Cerebellar nuclear complex (tissue), 1 donor: Measurements from ENCODE around the gene ADRA1B.

Experiments used
- DNase-seq, 2 experiments: peaks; one replicate each; lab custom pipeline; 2025; lab: John Stamatoyannopoulos, UW

Gene ADRA1B

DNA sequence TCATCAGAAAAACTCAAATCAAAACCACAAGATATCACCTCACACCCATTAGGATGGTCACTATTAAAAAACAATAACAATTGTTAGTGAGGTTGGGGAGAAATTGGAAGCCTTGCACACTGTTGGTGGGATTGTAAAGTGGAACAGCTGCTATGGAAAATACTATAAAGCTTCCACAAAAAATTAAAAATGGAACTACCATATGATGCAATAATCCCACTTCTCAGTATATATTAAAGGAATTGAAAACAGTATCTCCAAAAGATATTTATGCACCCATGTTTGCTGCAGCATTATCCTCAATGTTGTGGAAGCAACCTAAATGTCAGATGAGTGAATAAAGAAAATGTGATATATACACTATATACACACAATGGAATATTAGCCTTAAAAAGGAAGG is 14.5 kb upstream of the ADRA1B start:
- no peak for DNase-seq

DNA sequence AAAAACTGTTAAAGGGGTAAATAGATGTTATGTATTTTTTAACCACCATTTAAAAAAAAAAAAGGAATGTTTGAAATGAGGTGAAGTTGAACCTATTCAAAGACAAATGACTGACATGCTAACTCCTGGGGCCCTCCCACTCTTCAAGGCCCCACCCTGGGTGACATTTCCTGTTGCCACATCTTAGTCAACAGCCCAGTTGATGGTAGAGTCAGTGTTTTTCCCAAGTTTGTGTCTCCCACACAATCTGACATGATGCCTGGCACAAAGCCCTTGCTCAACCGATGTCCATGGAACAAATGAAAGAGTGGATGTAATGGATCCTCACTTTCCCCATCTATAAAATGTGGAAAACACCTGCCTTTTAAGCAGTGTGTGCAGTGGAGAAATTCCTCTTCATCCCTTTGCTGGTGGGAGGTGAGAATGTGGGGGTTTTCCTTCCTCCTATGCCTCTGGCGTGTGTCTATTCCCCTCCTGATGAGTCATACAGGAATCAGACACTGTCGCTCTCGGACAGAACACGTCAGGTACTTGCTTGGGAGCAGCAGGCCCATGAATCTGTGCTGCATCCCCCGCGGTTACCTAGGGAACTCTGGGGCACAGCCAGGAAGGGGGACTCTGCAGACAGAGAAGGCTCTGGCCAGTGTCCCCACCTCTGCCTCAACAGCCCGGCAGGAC is 13.7 kb upstream of the ADRA1B start:
- no peak for DNase-seq

DNA sequence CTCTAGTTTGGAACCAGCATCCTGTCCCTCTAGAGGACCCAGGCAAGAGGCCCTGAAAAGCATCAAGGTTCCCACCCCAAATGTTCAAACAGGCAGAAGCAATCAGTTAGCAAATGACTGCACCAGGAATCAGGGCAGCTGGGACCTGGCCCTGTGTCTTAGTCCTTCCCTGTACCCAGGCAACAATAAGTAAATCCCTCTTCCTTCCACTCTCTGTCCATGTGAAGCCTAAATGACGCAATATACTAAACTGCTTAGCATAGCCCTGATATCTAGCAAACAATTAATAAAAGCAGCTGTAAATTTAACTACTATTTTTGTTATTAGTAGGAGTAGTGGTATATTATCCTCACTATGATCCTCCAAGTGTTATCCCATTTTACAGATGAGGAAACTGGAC is 13.2 kb upstream of the ADRA1B start:
- no peak for DNase-seq

DNA sequence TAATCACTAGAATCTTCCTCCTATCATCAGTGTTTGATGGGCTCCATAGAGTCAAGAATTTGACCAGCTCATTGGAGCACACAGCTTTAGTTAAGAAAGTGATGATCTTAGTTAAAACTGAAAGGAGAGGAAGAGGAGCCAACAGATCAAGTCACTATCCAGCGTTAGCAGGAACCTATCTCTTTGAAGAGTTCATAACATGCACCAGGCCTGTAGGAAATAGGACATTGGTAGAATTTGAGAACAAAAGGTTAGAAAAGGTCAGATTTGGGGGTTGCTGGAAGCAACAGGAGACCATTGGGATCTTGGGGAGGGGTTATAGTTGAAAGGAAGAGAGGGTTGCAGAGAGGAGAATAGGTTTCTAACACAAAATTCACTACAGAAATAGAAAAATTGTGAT is 11.4 kb upstream of the ADRA1B start:
- DNase-seq: no peak

DNA sequence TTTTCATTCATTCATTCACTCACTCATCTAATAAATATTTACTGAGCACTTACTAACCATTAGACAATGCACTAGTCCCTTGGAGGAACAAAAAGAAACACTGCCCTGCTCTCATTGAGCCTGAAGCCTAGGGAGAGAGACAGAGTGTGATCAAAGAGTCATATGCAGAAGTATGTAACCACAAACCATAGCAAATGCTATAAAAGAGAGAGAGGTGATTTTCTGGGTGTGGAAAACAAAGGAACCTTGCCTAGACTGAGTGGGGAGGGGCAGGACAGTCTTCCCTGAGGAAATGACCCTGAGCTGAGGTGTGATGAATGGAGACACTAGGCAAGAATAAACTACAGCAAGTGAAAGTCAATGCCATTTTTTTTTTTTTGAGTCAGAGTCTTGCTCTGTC is 10.8 kb upstream of the ADRA1B start:
- no peak for DNase-seq

DNA sequence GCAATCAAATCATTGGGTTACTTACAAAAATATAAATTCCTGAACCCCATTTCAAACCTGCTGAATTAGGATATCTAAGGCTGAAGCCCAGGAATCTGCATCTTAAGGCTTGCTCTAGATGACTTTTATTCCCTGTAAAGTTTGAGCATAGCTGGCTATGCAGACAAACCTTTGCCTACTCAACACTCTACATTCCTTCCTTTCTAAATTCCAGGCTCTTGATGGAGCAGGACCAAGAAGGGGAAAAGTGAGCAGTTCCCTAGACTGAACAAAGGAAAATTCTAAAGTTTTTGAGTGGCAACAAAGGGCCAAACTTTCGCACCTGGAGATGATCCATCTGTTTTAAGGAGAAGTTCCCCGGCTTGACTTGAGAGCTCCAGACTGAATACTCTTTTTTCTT is 9.8 kb upstream of the ADRA1B start:
- DNase-seq: no peak

DNA sequence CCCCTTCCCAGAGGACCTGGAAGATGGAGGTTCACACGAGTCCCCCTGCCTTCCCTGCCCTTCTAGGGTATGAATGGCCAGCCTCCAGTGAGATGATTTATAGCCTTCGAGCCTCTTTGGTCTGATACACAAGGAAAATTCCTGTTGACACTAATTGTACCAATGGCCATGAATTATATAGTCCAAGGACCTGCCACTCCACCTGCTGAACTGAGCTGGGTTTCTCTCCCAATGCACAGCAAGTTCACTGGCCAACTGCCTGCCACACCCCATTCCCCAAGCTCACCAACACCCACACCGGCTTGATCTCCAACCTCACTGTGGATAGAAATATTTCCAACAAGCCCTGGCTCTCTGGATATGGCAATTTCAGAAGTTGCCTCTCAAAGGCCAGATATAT is 9.3 kb upstream of the ADRA1B start:
- DNase-seq: no peak

DNA sequence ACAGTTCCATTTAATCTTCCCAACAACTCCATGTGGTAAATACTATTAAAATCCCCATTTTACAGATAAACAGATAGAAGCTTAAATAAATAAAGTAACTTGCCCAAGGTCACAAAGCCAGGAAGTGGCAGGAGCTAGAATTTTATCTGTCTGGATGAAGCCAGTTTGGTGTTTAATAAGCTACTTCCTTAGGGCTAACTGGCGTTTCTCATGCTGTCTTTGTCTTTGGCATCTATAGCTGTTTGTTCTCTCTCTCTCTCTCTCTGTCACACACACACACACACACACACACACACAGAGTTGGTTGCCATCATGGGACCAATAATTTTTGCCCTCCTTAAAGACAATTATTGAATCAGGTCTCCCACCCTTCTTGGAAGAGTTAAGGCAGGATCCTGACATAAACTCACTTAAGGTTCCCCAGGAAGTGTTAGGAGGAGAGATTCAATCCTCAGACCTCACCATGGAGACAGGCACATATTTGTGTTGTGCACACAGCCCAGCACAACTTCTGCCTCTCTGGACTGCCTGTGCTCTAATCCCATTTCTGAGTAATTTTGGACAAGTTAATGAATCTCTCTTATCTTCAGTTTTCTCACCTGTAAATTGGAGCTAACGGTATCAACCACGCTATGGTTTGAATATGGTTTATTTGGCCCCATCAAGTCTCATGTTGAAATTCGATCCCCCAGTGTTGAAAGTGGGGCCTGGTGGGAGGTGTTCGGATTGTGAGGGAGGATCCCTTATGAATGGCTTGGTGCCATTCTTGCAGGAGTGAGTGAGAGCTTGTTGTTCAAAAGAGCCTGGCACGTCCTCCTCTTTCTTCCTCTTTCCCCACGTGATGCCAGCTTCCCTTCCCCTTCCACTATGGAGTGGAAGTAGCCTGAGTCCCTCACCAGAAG is 8.3 kb upstream of the ADRA1B start:
- no peak for DNase-seq

DNA sequence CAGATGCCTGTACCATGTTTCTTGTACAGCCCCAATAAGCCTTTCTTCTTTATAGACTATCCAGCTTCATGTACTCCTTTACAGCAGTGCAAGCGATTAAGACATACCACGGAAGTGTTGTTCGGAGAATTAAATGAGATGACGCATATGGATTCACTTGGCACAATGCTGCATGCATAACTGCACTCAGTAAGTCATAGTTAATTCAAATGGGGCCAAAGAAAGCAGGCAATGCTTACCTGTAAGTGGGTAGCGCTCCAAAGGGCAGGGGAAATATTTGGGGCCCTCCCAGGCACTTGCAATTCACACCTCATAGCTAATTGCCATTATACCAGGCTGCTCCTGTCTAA is 7.7 kb upstream of the ADRA1B start:
- DNase-seq: no peak

DNA sequence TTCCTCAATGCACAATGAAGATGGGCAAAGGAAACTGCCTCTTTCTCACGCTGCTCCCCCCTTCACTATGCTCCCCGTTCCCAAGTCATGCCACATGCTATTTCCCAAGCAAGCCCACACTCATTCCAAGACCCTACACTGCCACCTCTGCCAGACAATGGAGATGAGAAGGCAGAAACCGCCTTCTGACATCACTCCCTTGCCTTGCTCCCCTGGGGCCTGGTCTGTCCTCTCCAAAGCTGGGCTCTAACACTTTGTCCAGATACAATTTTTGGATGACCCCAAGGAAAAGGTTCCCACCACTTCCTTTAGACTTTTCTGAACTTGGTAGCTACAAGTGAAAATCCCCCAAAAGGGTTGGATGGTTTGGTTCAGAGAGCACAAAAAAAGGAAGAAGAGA is 7.2 kb upstream of the ADRA1B start:
- no peak for DNase-seq

DNA sequence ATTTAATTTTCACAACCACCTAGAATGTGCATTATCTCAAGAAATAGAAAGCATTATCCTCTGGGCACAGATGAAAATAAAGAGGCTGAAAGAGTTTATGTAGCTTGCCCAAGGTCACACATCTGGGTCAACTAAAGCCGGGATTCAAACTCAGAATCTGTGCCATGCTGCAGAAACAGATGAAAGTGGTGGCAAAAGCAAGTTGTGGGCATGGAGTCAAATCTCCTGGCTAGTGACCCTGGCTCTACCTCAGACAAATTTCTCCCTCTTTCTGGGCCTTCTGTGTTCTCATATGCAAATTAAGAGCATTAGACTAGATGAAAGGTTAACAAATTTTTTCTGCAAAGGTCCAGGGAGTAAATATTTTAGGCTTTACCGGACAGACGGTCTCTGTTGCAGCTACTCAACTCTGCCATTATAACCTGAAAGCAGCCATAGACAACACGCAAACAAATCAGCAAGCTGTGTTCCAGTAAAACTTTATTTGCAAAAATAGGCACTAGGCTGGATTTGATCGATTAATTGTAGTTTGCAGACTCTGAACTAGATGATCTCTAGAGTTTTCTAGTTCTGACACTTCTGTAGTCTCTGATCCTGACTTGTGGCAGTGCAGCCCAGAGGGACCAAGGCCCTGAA is 6.0 kb upstream of the ADRA1B start:
- DNase-seq: no peak

DNA sequence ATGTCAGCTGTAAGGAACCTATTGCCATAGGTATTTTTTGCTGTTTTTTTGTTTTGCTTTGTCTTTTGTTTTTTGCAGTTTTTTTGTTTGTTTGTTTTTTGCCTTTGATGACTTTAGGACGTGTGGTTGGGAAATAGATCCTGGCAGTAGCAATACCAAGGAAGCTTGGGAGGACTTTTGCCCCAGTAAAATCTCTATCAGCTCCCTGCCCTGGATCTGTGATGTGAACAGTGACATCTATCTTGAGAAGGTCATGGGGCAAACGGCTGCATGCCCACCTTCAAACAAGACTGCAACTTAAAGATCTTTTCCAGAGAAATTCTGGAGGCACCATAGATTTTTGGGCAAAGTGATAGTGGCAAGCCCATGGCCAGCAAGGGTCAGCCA is 5.4 kb upstream of the ADRA1B start:
- no peak for DNase-seq

DNA sequence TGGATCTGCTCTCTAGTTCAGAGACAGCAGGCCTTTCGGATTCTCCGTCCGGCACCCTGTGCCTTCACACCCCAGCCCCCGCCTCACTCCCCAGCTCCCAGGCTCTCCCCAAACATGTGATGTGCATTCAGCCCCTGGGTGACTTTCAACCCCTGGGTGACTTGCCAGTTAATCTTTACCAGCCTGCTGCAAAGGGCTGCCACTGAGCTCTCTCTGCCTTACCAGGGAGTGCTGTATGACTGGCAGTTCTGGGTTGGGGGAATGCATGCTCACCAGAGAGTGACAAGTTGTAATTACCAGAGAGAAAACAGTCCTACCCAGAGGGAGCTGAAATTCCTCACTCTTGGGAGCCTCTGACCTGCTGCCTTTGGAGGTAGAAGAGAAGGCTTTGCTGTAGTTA is 4.9 kb upstream of the ADRA1B start:
- no peak for DNase-seq

DNA sequence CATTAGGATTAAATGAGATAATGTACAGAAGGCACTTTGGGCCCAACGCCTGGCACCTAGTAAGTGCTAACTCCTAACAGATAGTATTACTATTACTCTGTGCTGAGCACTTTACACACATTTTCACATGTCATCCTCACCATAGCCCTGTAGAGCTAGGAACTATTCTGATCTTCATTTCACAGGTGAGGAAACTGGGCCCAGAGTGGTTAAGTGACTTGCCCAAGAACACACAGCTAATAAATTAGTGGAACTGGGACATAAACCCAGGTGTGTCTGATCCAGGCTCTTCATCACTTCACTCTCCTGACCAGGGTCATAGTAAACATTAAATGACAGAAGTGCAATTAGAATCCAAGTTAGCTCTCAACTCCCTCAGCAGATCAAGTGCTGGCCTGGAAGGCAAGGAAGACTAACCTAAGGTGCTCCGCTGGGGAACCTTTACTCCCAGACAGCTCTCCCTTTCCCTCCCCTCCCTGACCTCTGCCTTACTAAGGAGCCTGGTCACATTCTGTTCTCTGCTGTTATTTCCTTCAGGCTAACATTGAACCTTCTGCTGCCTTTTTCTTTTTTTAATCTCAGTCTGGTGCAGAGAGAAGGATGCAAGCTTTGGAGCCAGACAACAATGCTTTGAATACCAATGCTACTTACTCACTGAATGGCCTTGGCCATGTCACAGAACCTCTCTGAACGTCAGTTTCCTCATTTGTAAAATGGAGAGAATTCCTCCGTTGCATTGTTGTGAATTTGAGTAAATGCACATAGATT is 4.1 kb upstream of the ADRA1B start:
- no peak for DNase-seq

DNA sequence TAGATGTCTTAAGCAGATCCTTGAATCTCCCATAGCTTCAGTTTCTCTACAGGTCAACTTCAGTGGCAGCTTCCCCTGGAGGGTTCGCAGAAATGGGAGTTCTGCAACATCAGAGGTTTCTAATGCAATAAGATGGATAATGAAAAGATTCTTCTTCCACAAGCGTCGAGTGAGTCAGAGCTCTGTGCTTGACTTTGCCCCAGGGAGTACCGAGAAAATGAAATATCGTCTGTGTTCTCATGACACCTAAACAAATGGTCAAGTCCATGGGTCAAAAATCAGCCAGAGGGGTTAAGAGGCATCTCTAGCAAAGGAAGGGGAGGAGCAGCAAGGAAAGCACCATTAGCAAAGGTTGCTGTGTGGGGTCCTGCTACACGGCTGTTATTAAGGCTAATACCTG is 3.2 kb upstream of the ADRA1B start:
- DNase-seq: no peak

DNA sequence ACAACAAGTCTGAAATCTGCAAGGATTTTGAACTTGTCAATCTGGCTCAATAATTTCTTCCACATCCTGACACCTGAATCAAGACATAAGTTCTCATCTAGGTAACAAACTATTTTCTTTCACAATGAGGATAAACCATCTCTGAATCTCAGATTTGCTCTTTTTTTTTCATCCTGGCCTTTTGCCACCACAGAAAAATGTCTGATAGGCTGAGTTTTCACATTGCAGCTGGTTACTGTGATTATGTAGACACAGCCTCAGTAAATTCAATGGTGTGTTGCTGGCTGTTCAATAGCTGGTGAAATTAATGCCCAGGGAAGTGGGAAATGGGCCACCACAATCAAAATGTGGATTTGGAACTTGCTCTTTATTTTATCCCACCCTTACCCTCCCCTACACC is 2.8 kb upstream of the ADRA1B start:
- no peak for DNase-seq

DNA sequence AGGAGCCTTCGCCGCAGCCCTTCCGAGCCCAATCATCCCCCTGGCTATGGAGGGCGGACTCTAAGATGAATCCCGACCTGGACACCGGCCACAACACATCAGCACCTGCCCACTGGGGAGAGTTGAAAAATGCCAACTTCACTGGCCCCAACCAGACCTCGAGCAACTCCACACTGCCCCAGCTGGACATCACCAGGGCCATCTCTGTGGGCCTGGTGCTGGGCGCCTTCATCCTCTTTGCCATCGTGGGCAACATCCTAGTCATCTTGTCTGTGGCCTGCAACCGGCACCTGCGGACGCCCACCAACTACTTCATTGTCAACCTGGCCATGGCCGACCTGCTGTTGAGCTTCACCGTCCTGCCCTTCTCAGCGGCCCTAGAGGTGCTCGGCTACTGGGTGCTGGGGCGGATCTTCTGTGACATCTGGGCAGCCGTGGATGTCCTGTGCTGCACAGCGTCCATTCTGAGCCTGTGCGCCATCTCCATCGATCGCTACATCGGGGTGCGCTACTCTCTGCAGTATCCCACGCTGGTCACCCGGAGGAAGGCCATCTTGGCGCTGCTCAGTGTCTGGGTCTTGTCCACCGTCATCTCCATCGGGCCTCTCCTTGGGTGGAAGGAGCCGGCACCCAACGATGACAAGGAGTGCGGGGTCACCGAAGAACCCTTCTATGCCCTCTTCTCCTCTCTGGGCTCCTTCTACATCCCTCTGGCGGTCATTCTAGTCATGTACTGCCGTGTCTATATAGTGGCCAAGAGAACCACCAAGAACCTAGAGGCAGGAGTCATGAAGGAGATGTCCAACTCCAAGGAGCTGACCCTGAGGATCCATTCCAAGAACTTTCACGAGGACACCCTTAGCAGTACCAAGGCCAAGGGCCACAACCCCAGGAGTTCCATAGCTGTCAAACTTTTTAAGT is 819 bp downstream of the ADRA1B start:
- no peak for DNase-seq

DNA sequence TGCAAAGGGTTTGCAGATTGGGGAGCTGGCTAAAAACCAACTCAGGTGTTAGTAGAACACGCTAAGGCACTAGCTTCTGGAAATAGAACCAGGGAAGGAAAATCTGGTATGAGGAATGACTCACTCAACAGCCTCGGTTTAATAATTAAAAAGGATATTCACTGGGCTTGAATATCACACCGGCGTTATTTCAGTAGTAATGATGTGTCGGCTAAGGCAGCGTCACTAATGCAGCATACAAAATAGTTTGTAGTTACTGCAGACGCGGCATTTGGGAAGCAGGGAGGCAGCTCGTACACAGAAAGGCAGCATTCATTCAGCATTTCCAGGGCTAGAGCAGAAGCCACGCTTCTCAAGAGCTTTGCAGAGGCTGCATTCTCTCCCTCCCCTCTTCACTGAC is 1.7 kb downstream of the ADRA1B start:
- DNase-seq: no peak

DNA sequence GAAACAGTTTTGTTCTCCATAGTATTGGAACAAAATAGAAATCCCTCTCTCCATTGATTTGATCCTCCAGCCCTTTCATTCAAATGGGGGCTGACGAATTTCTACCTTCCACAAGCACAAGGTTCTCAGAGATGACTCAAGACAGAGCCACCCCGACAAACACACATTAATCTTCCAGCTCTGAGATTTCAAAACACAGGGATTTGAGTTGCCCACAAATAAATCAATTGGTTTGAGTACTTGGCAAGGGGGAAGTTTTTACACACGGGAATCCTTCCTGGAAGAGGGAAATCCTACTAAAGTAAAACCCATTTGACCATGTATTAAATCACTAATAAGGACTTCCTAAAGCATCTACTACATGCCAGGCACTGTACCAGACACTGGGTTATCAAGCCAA is 5.4 kb downstream of the ADRA1B start:
- no peak for DNase-seq

DNA sequence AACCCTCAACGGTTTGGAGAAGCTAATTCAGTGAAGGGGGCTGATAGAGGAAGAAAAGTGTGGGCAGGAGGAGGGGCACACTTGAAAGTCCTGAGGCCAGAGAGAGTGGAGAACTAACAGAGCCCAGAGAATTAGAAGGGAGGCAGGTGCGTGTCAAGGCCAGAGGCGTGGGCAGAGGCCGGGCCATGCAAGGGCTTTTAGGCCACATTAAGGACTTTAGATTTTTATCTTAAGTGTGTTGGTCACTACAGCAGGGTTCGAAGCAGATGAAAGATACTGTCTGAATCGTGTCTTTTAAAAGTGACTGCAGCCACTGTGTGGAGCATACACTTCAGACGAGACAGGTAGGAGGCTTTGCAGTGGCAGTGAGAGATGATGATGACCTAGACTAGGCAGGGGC is 6.7 kb downstream of the ADRA1B start:
- DNase-seq: no peak

DNA sequence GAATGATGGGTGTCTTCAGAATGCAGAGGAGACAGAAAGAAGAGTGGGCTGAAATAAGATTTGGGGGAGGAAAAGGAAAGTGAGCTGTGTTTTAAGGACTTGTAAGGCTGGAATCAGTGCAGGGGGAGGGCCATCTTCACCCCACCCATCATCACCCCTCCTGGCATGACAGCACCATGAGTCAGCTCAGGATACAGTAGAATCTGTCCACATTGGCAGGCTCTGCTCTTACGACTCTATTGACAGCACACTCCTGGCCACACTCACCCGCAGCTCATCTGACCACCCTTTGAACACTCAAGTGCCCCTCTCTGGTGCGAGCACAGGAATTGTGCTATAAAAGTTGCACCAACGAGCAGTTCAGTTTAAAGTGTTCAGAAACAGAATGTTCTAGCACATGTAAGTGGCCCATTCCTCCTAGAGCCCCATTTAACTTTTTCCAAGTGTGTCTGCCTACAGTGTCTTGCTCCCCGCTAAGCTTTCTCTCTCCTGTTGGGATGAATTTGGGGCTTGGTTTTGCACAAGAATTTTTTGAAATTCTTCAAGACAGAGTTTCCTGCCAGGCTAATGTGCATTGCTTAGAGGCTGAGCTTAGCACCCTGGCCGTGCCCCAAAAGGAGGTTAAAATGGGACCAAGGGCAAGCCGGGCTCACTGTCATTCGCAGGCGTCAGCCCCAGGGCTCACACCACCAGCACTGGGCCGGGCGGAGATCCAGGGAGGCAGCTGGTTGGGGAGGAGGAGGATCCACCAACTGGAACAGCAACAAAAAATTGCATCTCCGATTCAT is 12.0 kb downstream of the ADRA1B start:
- DNase-seq: no peak
